ENCODE data around the gene ANKRD31. TPM values are rescaled to one million over a fixed set of nuclear protein-coding genes. Genes with fewer than 3 reads are reported as not detected.
"Not testable (repeated sequence)": the region's sequence is repeated elsewhere in the genome, so short reads cannot be mapped to it uniquely, and the experiment has no call there.

Gene ANKRD31
- total RNA-seq, 1 experiment from 2014 or later, result 0.48 TPM

- Histone ChIP-seq H3K36me3 (ENCODE audit: low read depth) (no peaks in the 10 kb centered on the region), H3K79me2 (ENCODE audit: low read depth) (no peaks in the 10 kb centered on the region), H2AFZ (no peak overlapping the region), H3K27ac (no peak overlapping the region), H3K4me2 (no peak overlapping the region), H3F3A (ENCODE audit: insufficient read depth, low read depth) (no peaks in the 10 kb centered on the region), H3K4me3 (no peak overlapping the region), H3K9me2 (ENCODE audit: insufficient read depth) (no peaks in the 10 kb centered on the region), H4K20me1 (ENCODE audit: insufficient read depth) (no peaks in the 10 kb centered on the region), H3K4me1 (replicated peaks; ENCODE audit: insufficient read depth) (no peaks in the 10 kb centered on the region), H3K9me3 (ENCODE audit: insufficient read depth, low read depth) (no peaks in the 10 kb centered on the region), H3K27me3 (ENCODE audit: insufficient read depth, low read depth) (no peaks in the 10 kb centered on the region)
- POLR2A ChIA-PET (ENCODE audit: unreplicated experiment), result no interaction called here
- no peak for TF ChIP-seq EZH2 (IDR thresholded peaks at IDR 0.05; ENCODE audit: low read depth)
- TF ChIP-seq, protein P1, sequence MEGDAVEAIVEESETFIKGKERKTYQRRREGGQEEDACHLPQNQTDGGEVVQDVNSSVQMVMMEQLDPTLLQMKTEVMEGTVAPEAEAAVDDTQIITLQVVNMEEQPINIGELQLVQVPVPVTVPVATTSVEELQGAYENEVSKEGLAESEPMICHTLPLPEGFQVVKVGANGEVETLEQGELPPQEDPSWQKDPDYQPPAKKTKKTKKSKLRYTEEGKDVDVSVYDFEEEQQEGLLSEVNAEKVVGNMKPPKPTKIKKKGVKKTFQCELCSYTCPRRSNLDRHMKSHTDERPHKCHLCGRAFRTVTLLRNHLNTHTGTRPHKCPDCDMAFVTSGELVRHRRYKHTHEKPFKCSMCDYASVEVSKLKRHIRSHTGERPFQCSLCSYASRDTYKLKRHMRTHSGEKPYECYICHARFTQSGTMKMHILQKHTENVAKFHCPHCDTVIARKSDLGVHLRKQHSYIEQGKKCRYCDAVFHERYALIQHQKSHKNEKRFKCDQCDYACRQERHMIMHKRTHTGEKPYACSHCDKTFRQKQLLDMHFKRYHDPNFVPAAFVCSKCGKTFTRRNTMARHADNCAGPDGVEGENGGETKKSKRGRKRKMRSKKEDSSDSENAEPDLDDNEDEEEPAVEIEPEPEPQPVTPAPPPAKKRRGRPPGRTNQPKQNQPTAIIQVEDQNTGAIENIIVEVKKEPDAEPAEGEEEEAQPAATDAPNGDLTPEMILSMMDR (conservative IDR thresholded peaks at IDR 0.05), result no peak
- BruUV-seq (replicated peaks), result no TSS peak
- DNase-seq, result no peak
- CTCF ChIA-PET, result no interaction called here
- intact Hi-C loops (cut with micrococcal nuclease; ENCODE audit: unreplicated experiment), result no loop called here
These were observed 11.2 kb downstream of the ANKRD31 start for GRCh38 chr5:75225506-75225905.

DNA sequence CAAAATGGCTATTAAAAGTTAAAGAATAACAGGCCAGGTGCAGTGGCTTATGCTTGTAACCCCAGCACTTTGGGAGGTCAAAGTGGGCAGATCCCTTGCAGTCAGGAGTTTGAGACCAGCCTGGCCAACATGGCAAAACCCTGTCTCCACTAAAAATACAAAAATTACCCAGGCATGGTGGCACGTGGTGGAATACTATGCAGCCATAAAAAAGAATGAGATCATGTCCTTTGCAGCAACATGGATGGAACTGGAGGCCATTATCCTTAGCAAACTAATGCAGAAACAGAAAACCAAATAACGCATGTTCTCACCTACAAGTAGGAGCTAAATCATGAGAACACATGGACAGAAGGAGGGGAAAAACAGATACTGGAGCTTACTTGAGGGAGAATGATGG lies 15.9 kb downstream of the ANKRD31 start:
- CTCF ChIA-PET; H3K36me3 ChIP-seq (ENCODE audit: low read depth); DNase-seq; H3K4me2 ChIP-seq; H3K9me3 ChIP-seq (ENCODE audit: insufficient read depth, low read depth); H3K4me3 ChIP-seq; H4K20me1 ChIP-seq (ENCODE audit: insufficient read depth); H3K27me3 ChIP-seq (ENCODE audit: insufficient read depth, low read depth); H3F3A ChIP-seq (ENCODE audit: insufficient read depth, low read depth); H3K79me2 ChIP-seq (ENCODE audit: low read depth); POLR2A ChIA-PET (ENCODE audit: unreplicated experiment); intact Hi-C loops (cut with micrococcal nuclease; ENCODE audit: unreplicated experiment); H3K9me2 ChIP-seq (ENCODE audit: insufficient read depth); H2AFZ ChIP-seq; H3K27ac ChIP-seq; BruUV-seq (replicated peaks); H3K4me1 ChIP-seq (replicated peaks; ENCODE audit: insufficient read depth): not testable (repeated sequence)

GRCh38 chr5:75214928-75215327 lies 21.8 kb downstream of the ANKRD31 start:
- Histone ChIP-seq H3K79me2 (ENCODE audit: low read depth) (no peaks in the 10 kb centered on the region), H3K27ac (no peak overlapping the region), H3K4me3 (no peak overlapping the region), H3K36me3 (ENCODE audit: low read depth) (no peaks in the 10 kb centered on the region), H3K9me3 (ENCODE audit: insufficient read depth, low read depth) (peaks cover 4% of the 10 kb centered on the region; the same call in 1 of the 2 replicates), H4K20me1 (ENCODE audit: insufficient read depth) (no peaks in the 10 kb centered on the region; the same call in 1 of the 2 replicates), H3K9me2 (ENCODE audit: insufficient read depth) (no peaks in the 10 kb centered on the region), H3K4me2 (no peak overlapping the region), H3K4me1 (replicated peaks; ENCODE audit: insufficient read depth) (no peaks in the 10 kb centered on the region), H3F3A (ENCODE audit: insufficient read depth, low read depth) (no peaks in the 10 kb centered on the region), H3K27me3 (ENCODE audit: insufficient read depth, low read depth) (no peaks in the 10 kb centered on the region), H2AFZ (no peak overlapping the region)
- intact Hi-C loops (cut with micrococcal nuclease; ENCODE audit: unreplicated experiment), result no loop called here
- TF ChIP-seq, protein P1 (conservative IDR thresholded peaks at IDR 0.05), result no peak
- TF ChIP-seq EZH2 (IDR thresholded peaks at IDR 0.05; ENCODE audit: low read depth), result no peak
- ChIA-PET CTCF (no interaction called here), POLR2A (ENCODE audit: unreplicated experiment) (no interaction called here)
- no TSS peak for BruUV-seq (replicated peaks)
- no peak for DNase-seq

GRCh38 chr5:75214409-75214808 lies 22.3 kb downstream of the ANKRD31 start:
- no peak overlapping the region for H3K4me3 ChIP-seq
- intact Hi-C loops (cut with micrococcal nuclease; ENCODE audit: unreplicated experiment), result no loop called here
- TF ChIP-seq EZH2 (IDR thresholded peaks at IDR 0.05; ENCODE audit: low read depth), result no peak
- TF ChIP-seq, protein P1 (conservative IDR thresholded peaks at IDR 0.05), result no peak
- no peaks in the 10 kb centered on the region for H3K36me3 ChIP-seq (ENCODE audit: low read depth)
- CTCF ChIA-PET, result no interaction called here
- no peak for DNase-seq
- no peaks in the 10 kb centered on the region; the same call in 1 of the 2 replicates for H4K20me1 ChIP-seq (ENCODE audit: insufficient read depth)
- H3K79me2 ChIP-seq (ENCODE audit: low read depth), result no peaks in the 10 kb centered on the region
- H3K4me1 ChIP-seq (replicated peaks; ENCODE audit: insufficient read depth), result no peaks in the 10 kb centered on the region
- no peak overlapping the region for H3K27ac ChIP-seq
- no peaks in the 10 kb centered on the region for H3F3A ChIP-seq (ENCODE audit: insufficient read depth, low read depth)
- H2AFZ ChIP-seq, result no peak overlapping the region
- peaks cover 4% of the 10 kb centered on the region; the same call in 1 of the 2 replicates for H3K9me3 ChIP-seq (ENCODE audit: insufficient read depth, low read depth)
- no peaks in the 10 kb centered on the region for H3K27me3 ChIP-seq (ENCODE audit: insufficient read depth, low read depth)
- BruUV-seq (replicated peaks), result no TSS peak
- POLR2A ChIA-PET (ENCODE audit: unreplicated experiment), result no interaction called here
- no peak overlapping the region for H3K4me2 ChIP-seq
- H3K9me2 ChIP-seq (ENCODE audit: insufficient read depth), result no peaks in the 10 kb centered on the region

All from PC-9 (cell line).